MM.1S (cell line): ENCODE data around the gene CTSW.

Experiments
- CTCF ChIP-seq: fragments of 300-600 bp; sonication (generic); IDR thresholded peaks from 2 replicates; pipeline ENCODE4 v1.5.1; 2016; ENCODE audit warnings: antibody characterized with exemption, low read length, mixed read lengths
- EZH2 ChIP-seq: fragments of 300-600 bp; sonication (generic); optimal IDR thresholded peaks from 2 replicates; pipeline ENCODE3; 2017; ENCODE audit warnings: low read depth, mild to moderate bottlenecking, antibody characterized with exemption, low read length, mixed read lengths
- EZH2phosphoT487 ChIP-seq: fragments of 300-600 bp; sonication (generic); IDR thresholded peaks from 2 replicates; pipeline ENCODE4 v1.6.1; 2018; ENCODE audit warnings: antibody characterized with exemption, low read length

GRCh38 chr11:65890324-65891218 is 10.9 kb downstream of the CTSW start, which contains the start of gene CCDC85B:
- TF ChIP-seq EZH2phosphoT487 (no peak), CTCF (peak; percentile 42), EZH2 (no peak)
